Muscle of leg (tissue), 11 donors: ENCODE results near the gene TMEM242. TPM values are rescaled to one million over a fixed set of nuclear protein-coding genes. Genes with fewer than 3 reads are reported as not detected.

Experiments
- DNase-seq: peaks from one replicate; pipeline ENCODE4 v3.0.0; 2013
- H3K27ac ChIP-seq: one replicate; pipeline ENCODE4 v1.5.1; 2013; ENCODE audit warnings: mild to moderate bottlenecking, low read length, control low read depth
- H3K27me3 ChIP-seq: one replicate; pipeline ENCODE4 v1.6.1; 2013; ENCODE audit warnings: low read length; ENCODE audit not compliant: control insufficient read depth, insufficient read depth
- H3K36me3 ChIP-seq: one replicate; pipeline ENCODE4 v1.6.1; 2013; ENCODE audit warnings: low read length; ENCODE audit not compliant: control insufficient read depth, insufficient read depth
- H3K4me1 ChIP-seq: one replicate; pipeline ENCODE4 v1.6.1; 2013; ENCODE audit warnings: low read length; ENCODE audit not compliant: control insufficient read depth, insufficient read depth
- H3K4me3 ChIP-seq: one replicate; pipeline ENCODE4 v1.5.1; 2013; ENCODE audit warnings: low read length, control low read depth
- H3K9me3 ChIP-seq: replicated peaks from 2 replicates; pipeline ENCODE4 v1.6.1; 2013; ENCODE audit warnings: low read depth, low read length; ENCODE audit not compliant: control insufficient read depth
- WGBS: methylation state at CpG from one replicate; pipeline ENCODE4 v1.1.5; 2013; ENCODE audit warnings: missing lambda C conversion rate; ENCODE audit not compliant: insufficient coverage; 5-methylcytosine and 5-hydroxymethylcytosine counted together
- polyA plus RNA-seq, 8 donors: library from polyadenylated mRNA; unstranded; fragments of 120-200 nt; gene quantifications; one replicate each; pipeline versions ENCODE4 v1.2.1 to v1.2.3, GENCODE V29; 2013; ENCODE audit warnings: inconsistent platforms in 1 of 8, low replicate concordance in 1 of 8; ENCODE audit not compliant: insufficient read length in 8 of 8, insufficient read depth in 1 of 8
- total RNA-seq: library from RNA; stranded (reverse); fragments of 120-200 nt; gene quantifications from one replicate; pipeline ENCODE4 v1.2.4, GENCODE V29; 2013

Gene TMEM242
- total and polyA plus RNA-seq, 9 donors, result 7.7 to 10.9 (median 9.8) TPM

- H3K36me3 ChIP-seq, result peaks cover 3% of the 10 kb centered on the region
- no peak for DNase-seq
- H3K9me3 ChIP-seq, result no peaks in the 10 kb centered on the region
- peaks cover 28% of the 10 kb centered on the region for H3K27me3 ChIP-seq
- no peaks in the 10 kb centered on the region for H3K4me1 ChIP-seq
- no peak overlapping the region for H3K27ac ChIP-seq
- no peak overlapping the region for H3K4me3 ChIP-seq
- WGBS, result 100% methylated on average over 1 of the region's 8 CpGs
Measured at GRCh38 chr6:157283330-157283898, 39.9 kb downstream of the TMEM242 start.

- peaks cover 28% of the 10 kb centered on the region for H3K27me3 ChIP-seq
- 90% methylated on average over 7 of the region's 7 CpGs for WGBS
Measured at GRCh38 chr6:157282284-157282683, 41.0 kb downstream of the TMEM242 start.

GRCh38 chr6:157281570-157281969 is 41.7 kb downstream of the TMEM242 start:
- no peaks in the 10 kb centered on the region for H3K36me3 ChIP-seq
- no peaks in the 10 kb centered on the region for H3K9me3 ChIP-seq
- H3K27me3 ChIP-seq, result peaks cover 28% of the 10 kb centered on the region
- no peak for DNase-seq
- H3K4me3 ChIP-seq, result no peak overlapping the region
- no CpG with 5 or more reads among the region's 9 CpGs for WGBS
- H3K4me1 ChIP-seq, result no peaks in the 10 kb centered on the region
- H3K27ac ChIP-seq, result no peak overlapping the region

More at GRCh38 chr6:157282284-157282683, 41.0 kb downstream of the TMEM242 start:
- H3K36me3 ChIP-seq, result no peaks in the 10 kb centered on the region
- no peak overlapping the region for H3K4me3 ChIP-seq
- no peak for DNase-seq
- H3K9me3 ChIP-seq, result no peaks in the 10 kb centered on the region
- H3K27ac ChIP-seq, result no peak overlapping the region
- H3K4me1 ChIP-seq, result no peaks in the 10 kb centered on the region

GRCh38 chr6:157280947-157281346 is 42.4 kb downstream of the TMEM242 start:
- Histone ChIP-seq H3K27me3 (peaks cover 28% of the 10 kb centered on the region), H3K4me1 (no peaks in the 10 kb centered on the region), H3K36me3 (no peaks in the 10 kb centered on the region), H3K27ac (no peak overlapping the region), H3K4me3 (no peak overlapping the region), H3K9me3 (no peaks in the 10 kb centered on the region)
- no peak for DNase-seq
- no CpG with 5 or more reads among the region's 9 CpGs for WGBS

GRCh38 chr6:157280157-157280556 is 43.2 kb downstream of the TMEM242 start:
- Histone ChIP-seq H3K27me3 (peaks cover 28% of the 10 kb centered on the region), H3K9me3 (no peaks in the 10 kb centered on the region), H3K27ac (no peak overlapping the region), H3K36me3 (no peaks in the 10 kb centered on the region), H3K4me3 (no peak overlapping the region), H3K4me1 (peaks cover 1% of the 10 kb centered on the region)
- no peak for DNase-seq
- no CpG with 5 or more reads among the region's 17 CpGs for WGBS

- Histone ChIP-seq H3K4me3 (no peak overlapping the region), H3K27ac (no peak overlapping the region), H3K9me3 (no peaks in the 10 kb centered on the region), H3K36me3 (no peaks in the 10 kb centered on the region), H3K27me3 (peaks cover 17% of the 10 kb centered on the region), H3K4me1 (peaks cover 11% of the 10 kb centered on the region)
- DNase-seq, result no peak
- WGBS, result 83% methylated on average over 7 of the region's 9 CpGs
Measured at GRCh38 chr6:157278171-157278570, 45.1 kb downstream of the TMEM242 start.

- peaks cover 11% of the 10 kb centered on the region for H3K4me1 ChIP-seq
- no peak overlapping the region for H3K27ac ChIP-seq
- 75% methylated on average over 8 of the region's 9 CpGs for WGBS
- peaks cover 6% of the 10 kb centered on the region for H3K27me3 ChIP-seq
- H3K36me3 ChIP-seq, result no peaks in the 10 kb centered on the region
- H3K9me3 ChIP-seq, result no peaks in the 10 kb centered on the region
- no peak overlapping the region for H3K4me3 ChIP-seq
- DNase-seq, result no peak
Measured at GRCh38 chr6:157276731-157277130, 46.6 kb downstream of the TMEM242 start.

- WGBS, result no CpG with 5 or more reads among the region's 3 CpGs
- Histone ChIP-seq H3K36me3 (no peaks in the 10 kb centered on the region), H3K4me3 (no peak overlapping the region), H3K27ac (no peak overlapping the region), H3K27me3 (peaks cover 3% of the 10 kb centered on the region), H3K9me3 (no peaks in the 10 kb centered on the region), H3K4me1 (peaks cover 11% of the 10 kb centered on the region)
- DNase-seq, result no peak
Measured at GRCh38 chr6:157276134-157276532, 47.2 kb downstream of the TMEM242 start.

- Histone ChIP-seq H3K36me3 (no peaks in the 10 kb centered on the region), H3K27me3 (no peaks in the 10 kb centered on the region), H3K27ac (peak overlapping the region; percentile 47), H3K9me3 (no peaks in the 10 kb centered on the region), H3K4me1 (peaks cover 14% of the 10 kb centered on the region), H3K4me3 (peak overlapping the region; percentile 65)
- peak; percentile 87 for DNase-seq
- under 1% methylated on average over 91 of the region's 93 CpGs for WGBS
Measured at GRCh38 chr6:157274471-157275226, 48.7 kb downstream of the TMEM242 start.

GRCh38 chr6:157273756-157274470 is 49.4 kb downstream of the TMEM242 start:
- Histone ChIP-seq H3K4me1 (peaks cover 21% of the 10 kb centered on the region), H3K4me3 (peak overlapping the region; percentile 65), H3K36me3 (no peaks in the 10 kb centered on the region), H3K27me3 (no peaks in the 10 kb centered on the region), H3K27ac (no peak overlapping the region), H3K9me3 (no peaks in the 10 kb centered on the region)
- peak; percentile 21 for DNase-seq
- 13% methylated on average over 16 of the region's 30 CpGs for WGBS
